SK-N-SH (cell line): ENCODE data around the gene FBXO36. TPM values are rescaled to one million over a fixed set of nuclear protein-coding genes. Genes with fewer than 3 reads are reported as not detected.

Experiments used
- CTCF ChIA-PET: fragments of 300-600, 350-600 bp; formaldehyde crosslinking; extraction: SDS; loops from one replicate; lab custom pipeline; 2021; lab: Yijun Ruan, JAX
- POLR2A ChIA-PET: fragments of 350-600 bp; sonication (Branson Sonifier 250); formaldehyde crosslinking; extraction: SDS; loops from one replicate; lab custom pipeline; 2020; ENCODE audit warnings: antibody characterized with exemption, inconsistent platforms; lab: Yijun Ruan, JAX
- DNase-seq: peaks from one replicate; pipeline ENCODE4 v3.0.0; 2012
- H2AFZ ChIP-seq: fragments of 200-600 bp; sonication (generic); 2 replicates; pipeline ENCODE4 v1.8.1; 2016; ENCODE audit warnings: antibody characterized with exemption, mild to moderate bottlenecking, low read depth
- H3F3A ChIP-seq: fragments of 200-600 bp; sonication (generic); replicated peaks from 2 replicates; pipeline ENCODE3; 2016; ENCODE audit warnings: antibody characterized with exemption, mild to moderate bottlenecking; ENCODE audit not compliant: insufficient read depth
- H3K27ac ChIP-seq, 2 experiments: fragments of 200-500 bp in 1 of 2; fragments of 200-600 bp in 1 of 2; sonication (Bioruptor generic) in 1 of 2; sonication (generic), shearing (Covaris generic) in 1 of 2; 2 replicates each; pipeline versions ENCODE4 v1.5.1 to v1.6.1; 2014 to 2016; ENCODE audit warnings: low read depth in 2 of 2, inconsistent platforms in 1 of 2, low read length in 1 of 2, mild to moderate bottlenecking in 1 of 2, mixed read lengths in 1 of 2
- H3K27me3 ChIP-seq: fragments of 200-600 bp; sonication (generic), shearing (Covaris generic); 2 replicates; pipeline ENCODE4 v1.6.1; 2016; ENCODE audit warnings: mixed run types; ENCODE audit not compliant: insufficient read depth
- H3K36me3 ChIP-seq, 2 experiments: fragments of 200-500 bp in 1 of 2; fragments of 200-600 bp in 1 of 2; sonication (Bioruptor generic) in 1 of 2; sonication (generic) in 1 of 2; replicated peaks in 1 of 2; 2 replicates each; pipeline versions ENCODE3 to v1.5.1; 2014 to 2016; ENCODE audit warnings: low read length in 1 of 2, mild to moderate bottlenecking in 1 of 2; ENCODE audit not compliant: insufficient read depth in 2 of 2, control insufficient read depth in 1 of 2
- H3K4me1 ChIP-seq, 2 experiments: fragments of 200-500 bp in 1 of 2; fragments of 200-600 bp in 1 of 2; sonication (Bioruptor generic) in 1 of 2; sonication (generic), shearing (Covaris generic) in 1 of 2; 2 replicates each; pipeline versions ENCODE4 v1.5.1 to v1.6.1; 2014 to 2016; ENCODE audit warnings: low read depth in 1 of 2, low read length in 1 of 2, mixed run types in 1 of 2; ENCODE audit not compliant: insufficient read depth in 2 of 2, control insufficient read depth in 1 of 2
- H3K4me2 ChIP-seq: fragments of 200-600 bp; sonication (generic), shearing (Covaris generic); 2 replicates; pipeline ENCODE4 v1.6.1; 2017; ENCODE audit warnings: mixed run types
- H3K4me3 ChIP-seq, 2 experiments: fragments of 200-500 bp in 1 of 2; fragments of 200-600 bp in 1 of 2; sonication (Bioruptor generic) in 1 of 2; sonication (generic), shearing (Covaris generic) in 1 of 2; 2 replicates each; pipeline versions ENCODE4 v1.5.1 to v1.8.1; 2014 to 2016; ENCODE audit warnings: low read depth in 2 of 2, inconsistent platforms in 1 of 2, low read length in 1 of 2, mild to moderate bottlenecking in 1 of 2, mixed read lengths in 1 of 2, moderate library complexity in 1 of 2
- H3K79me2 ChIP-seq: fragments of 200-600 bp; sonication (generic); 2 replicates; pipeline ENCODE4 v1.8.1; 2017; ENCODE audit warnings: mild to moderate bottlenecking; ENCODE audit not compliant: insufficient read depth
- H3K9ac ChIP-seq: fragments of 200-600 bp; sonication (generic); 2 replicates; pipeline ENCODE4 v1.6.1; 2017; ENCODE audit warnings: mixed run types
- H3K9me2 ChIP-seq: fragments of 200-600 bp; sonication (generic); 2 replicates; pipeline ENCODE4 v1.6.1; 2017; ENCODE audit warnings: mixed run types
- H3K9me3 ChIP-seq: fragments of 200-600 bp; sonication (generic); 2 replicates; pipeline ENCODE4 v1.6.1; 2017; ENCODE audit warnings: mixed run types, mild to moderate bottlenecking, moderate library complexity
- H4K20me1 ChIP-seq: fragments of 200-600 bp; sonication (generic); 2 replicates; pipeline ENCODE4 v1.6.1; 2017; ENCODE audit warnings: mild to moderate bottlenecking, mixed run types; ENCODE audit not compliant: insufficient read depth
- CTCF ChIP-seq: fragments of 200-600 bp; sonication (generic); IDR thresholded peaks from 2 replicates; pipeline ENCODE4 v1.6.1; 2017; ENCODE audit warnings: antibody characterized with exemption, mild to moderate bottlenecking, moderate library complexity
- ELF1 ChIP-seq: IDR thresholded peaks from 2 replicates; pipeline ENCODE4 v1.4.0; 2012
- EP300 ChIP-seq, 2 experiments: IDR thresholded peaks; 2 replicates each; pipeline versions ENCODE4 v1.4.0 to v1.6.1; 2012; ENCODE audit warnings: borderline replicate concordance in 1 of 2, low read depth in 1 of 2, low read length in 1 of 2
- EZH2phosphoT487 ChIP-seq: fragments of 200-600 bp; sonication (generic); IDR thresholded peaks from 2 replicates; pipeline ENCODE4 v1.6.1; 2017; ENCODE audit warnings: low read depth, mixed run types, mild to moderate bottlenecking, antibody characterized with exemption, moderate library complexity, borderline replicate concordance
- FOXJ3 ChIP-seq: sonication (generic); formaldehyde crosslinking; IDR thresholded peaks from 2 replicates; pipeline ENCODE4 v1.5.1; 2020; ENCODE audit warnings: mild to moderate bottlenecking, missing genetic modification reagents
- FOXM1 ChIP-seq: IDR thresholded peaks from 2 replicates; pipeline ENCODE4 v1.4.0; 2012; ENCODE audit warnings: low read depth, mild to moderate bottlenecking
- IRF3 ChIP-seq: fragments of 150-350 bp; IDR thresholded peaks from 2 replicates; pipeline ENCODE4 v1.6.1; 2016; ENCODE audit warnings: mild to moderate bottlenecking, low read depth, low read length
- JUND ChIP-seq: IDR thresholded peaks from 2 replicates; pipeline ENCODE4 v1.4.0; 2012
- MAX ChIP-seq: IDR thresholded peaks from 2 replicates; pipeline ENCODE4 v1.4.0; 2012; ENCODE audit warnings: low read depth
- MXI1 ChIP-seq: IDR thresholded peaks from 2 replicates; pipeline ENCODE4 v1.6.1; 2012; ENCODE audit warnings: mild to moderate bottlenecking, low read depth, low read length, improper control_type of control experiment
- PBX3 ChIP-seq: IDR thresholded peaks from 2 replicates; pipeline ENCODE4; 2012
- POLR2AphosphoS5 ChIP-seq: IDR thresholded peaks from 2 replicates; pipeline ENCODE4 v1.6.1; 2012; ENCODE audit warnings: low read depth, low read length
- RFX5 ChIP-seq: IDR thresholded peaks from 2 replicates; pipeline ENCODE4 v1.6.1; 2012; ENCODE audit warnings: mild to moderate bottlenecking, improper control_type of control experiment, low read length
- RXRA ChIP-seq: IDR thresholded peaks from 2 replicates; pipeline ENCODE4 v1.4.0; 2012; ENCODE audit warnings: low read depth, mild to moderate bottlenecking, borderline replicate concordance
- TAF1 ChIP-seq: IDR thresholded peaks from 2 replicates; pipeline ENCODE4 v1.6.1; 2012; ENCODE audit warnings: low read depth, mild to moderate bottlenecking, low read length, moderate library complexity, borderline replicate concordance
- TEAD4 ChIP-seq: IDR thresholded peaks from 2 replicates; pipeline ENCODE4 v1.4.0; 2012; ENCODE audit warnings: mild to moderate bottlenecking, borderline replicate concordance; ENCODE audit not compliant: insufficient read depth
- USF1 ChIP-seq: IDR thresholded peaks from 2 replicates; pipeline ENCODE4 v1.4.0; 2012; ENCODE audit warnings: low read depth, borderline replicate concordance
- YY1 ChIP-seq: IDR thresholded peaks from 2 replicates; pipeline ENCODE4 v1.4.0; 2012; ENCODE audit warnings: low read depth, mild to moderate bottlenecking
- WGBS: methylation state at CpG from one replicate; pipeline ENCODE4 v1.1.6; 2017; ENCODE audit warnings: low lambda C conversion rate; 5-methylcytosine and 5-hydroxymethylcytosine counted together
- polyA plus RNA-seq, 3 experiments: library from polyadenylated mRNA; depleted of rRNA; stranded (reverse); fragments of >200 nt; gene quantifications; 2 replicates each; pipeline ENCODE4 v1.2.3, GENCODE V29; 2012

FBXO36 gene
- polyA plus RNA-seq, 1 of the 3 experiments (the other 2 are of a cell fraction): 3.9 TPM

GRCh38 chr2:229889023-229889422, 33.3 kb upstream of the FBXO36 start:
- no peak overlapping the region for H3K9ac ChIP-seq
- H3K4me3 ChIP-seq: no peak overlapping the region
- no peaks in the 10 kb centered on the region for H3K27me3 ChIP-seq
- POLR2A ChIA-PET: no interaction called here
- peaks cover 9 to 34% of the 10 kb centered on the region in 2 experiments for H3K36me3 ChIP-seq
- no peak for TF ChIP-seq JUND
- no peak for TF ChIP-seq USF1
- TF ChIP-seq RFX5: no peak
- no peak for TF ChIP-seq IRF3
- no peak for TF ChIP-seq EZH2phosphoT487
- TF ChIP-seq FOXM1: no peak
- TF ChIP-seq EP300 (IDR thresholded peaks at IDR 0.05; ENCODE audit: borderline replicate concordance in 1 of 2, low read depth in 1 of 2, low read length in 1 of 2): no peak
- TF ChIP-seq FOXJ3 (CRISPR knock-in tag): no peak
- no peak for TF ChIP-seq YY1
- no peak for TF ChIP-seq TAF1
- no peak for TF ChIP-seq ELF1
- TF ChIP-seq TEAD4: no peak
- no peak for TF ChIP-seq MAX
- TF ChIP-seq POLR2AphosphoS5: no peak
- no peak for TF ChIP-seq PBX3
- no peak for TF ChIP-seq RXRA
- TF ChIP-seq CTCF: no peak
- TF ChIP-seq MXI1: no peak
- TF ChIP-seq, all 33 proteins: peak for 0
- WGBS: 95% methylated on average over 2 of the region's 2 CpGs
- no peak for DNase-seq
- H3K79me2 ChIP-seq: peaks cover 100% of the 10 kb centered on the region
- H2AFZ ChIP-seq: no peak overlapping the region
- no peaks in the 10 kb centered on the region for H3K9me2 ChIP-seq
- H4K20me1 ChIP-seq: peaks cover 93% of the 10 kb centered on the region
- H3F3A ChIP-seq: peaks cover 5% of the 10 kb centered on the region
- no peak overlapping the region for H3K27ac ChIP-seq
- H3K9me3 ChIP-seq: no peaks in the 10 kb centered on the region
- CTCF ChIA-PET: interaction anchor here (1.6 kb wide), 1 partner anchor 120 kb away, joined by 3 read pairs; no protein-coding TSS in a partner anchor
- H3K4me1 ChIP-seq: peaks cover 0 to 2% of the 10 kb centered on the region in 2 experiments; a peak in 1 of 4 replicates
- no peak overlapping the region for H3K4me2 ChIP-seq
